Measurements from ENCODE around the gene ZBTB20.

DNA sequence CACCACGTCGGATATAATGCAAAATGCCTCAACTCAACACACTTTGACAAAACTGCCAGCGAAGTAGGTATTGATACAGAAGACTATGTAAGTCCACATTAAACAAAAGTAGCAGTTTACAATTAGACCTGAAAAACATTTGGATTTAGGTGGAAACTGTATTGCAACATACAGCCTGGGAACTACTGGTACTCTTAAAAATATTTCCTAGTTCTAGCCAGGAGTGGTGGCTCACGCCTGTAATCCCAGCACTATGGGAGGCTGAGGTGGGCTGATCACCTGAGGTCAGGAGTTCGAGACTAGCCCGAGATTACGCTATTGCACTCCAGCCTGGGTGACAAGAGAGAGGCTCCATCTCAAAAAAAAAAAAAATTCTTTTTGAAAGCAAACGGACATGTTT is 246.2 kb downstream of the ZBTB20 start:
- no peak for TF ChIP-seq SIN3A (IDR thresholded peaks at IDR 0.05; ENCODE audit: borderline replicate concordance, insufficient read depth, low read length)
- no peak for TF ChIP-seq POLR2AphosphoS5 (IDR thresholded peaks at IDR 0.05; ENCODE audit: low read depth, low read length)
- TF ChIP-seq, protein P1, sequence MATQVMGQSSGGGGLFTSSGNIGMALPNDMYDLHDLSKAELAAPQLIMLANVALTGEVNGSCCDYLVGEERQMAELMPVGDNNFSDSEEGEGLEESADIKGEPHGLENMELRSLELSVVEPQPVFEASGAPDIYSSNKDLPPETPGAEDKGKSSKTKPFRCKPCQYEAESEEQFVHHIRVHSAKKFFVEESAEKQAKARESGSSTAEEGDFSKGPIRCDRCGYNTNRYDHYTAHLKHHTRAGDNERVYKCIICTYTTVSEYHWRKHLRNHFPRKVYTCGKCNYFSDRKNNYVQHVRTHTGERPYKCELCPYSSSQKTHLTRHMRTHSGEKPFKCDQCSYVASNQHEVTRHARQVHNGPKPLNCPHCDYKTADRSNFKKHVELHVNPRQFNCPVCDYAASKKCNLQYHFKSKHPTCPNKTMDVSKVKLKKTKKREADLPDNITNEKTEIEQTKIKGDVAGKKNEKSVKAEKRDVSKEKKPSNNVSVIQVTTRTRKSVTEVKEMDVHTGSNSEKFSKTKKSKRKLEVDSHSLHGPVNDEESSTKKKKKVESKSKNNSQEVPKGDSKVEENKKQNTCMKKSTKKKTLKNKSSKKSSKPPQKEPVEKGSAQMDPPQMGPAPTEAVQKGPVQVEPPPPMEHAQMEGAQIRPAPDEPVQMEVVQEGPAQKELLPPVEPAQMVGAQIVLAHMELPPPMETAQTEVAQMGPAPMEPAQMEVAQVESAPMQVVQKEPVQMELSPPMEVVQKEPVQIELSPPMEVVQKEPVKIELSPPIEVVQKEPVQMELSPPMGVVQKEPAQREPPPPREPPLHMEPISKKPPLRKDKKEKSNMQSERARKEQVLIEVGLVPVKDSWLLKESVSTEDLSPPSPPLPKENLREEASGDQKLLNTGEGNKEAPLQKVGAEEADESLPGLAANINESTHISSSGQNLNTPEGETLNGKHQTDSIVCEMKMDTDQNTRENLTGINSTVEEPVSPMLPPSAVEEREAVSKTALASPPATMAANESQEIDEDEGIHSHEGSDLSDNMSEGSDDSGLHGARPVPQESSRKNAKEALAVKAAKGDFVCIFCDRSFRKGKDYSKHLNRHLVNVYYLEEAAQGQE (IDR thresholded peaks at IDR 0.05; ENCODE audit: insufficient read depth in 1 of 2, low read depth in 2 of 2, low read length in 2 of 2): no peak
